HepG2 (cell line): ENCODE data around the gene B3GALNT2. TPM values are rescaled to one million over a fixed set of nuclear protein-coding genes. Genes with fewer than 3 reads are reported as not detected.
A peak's percentile ranks its signal among the peaks of the same experiment; 100 is the strongest.

ENCODE experiments used
- ATAC-seq: fragments of 200-7000 bp; cut with Tn5 transposase; 3 replicates; pipeline ENCODE4 v1.9.1; 2020; ENCODE audit warnings: mild to moderate bottlenecking, moderate library complexity
- BruUV-seq: library from RNA; stranded (reverse); fragments of 400-500 nt; replicated peaks from 2 replicates; lab custom pipeline; 2021; lab: Mats Ljungman, UMichigan
- CTCF ChIA-PET: fragments of 300-600 bp; formaldehyde crosslinking; extraction: SDS; loops from one replicate; lab custom pipeline; 2021; ENCODE audit warnings: low total read pairs, inconsistent platforms, low intra/inter-chr PET ratio; lab: Yijun Ruan, JAX
- POLR2A ChIA-PET: fragments of 350-600 bp; sonication (Branson Sonifier 250); formaldehyde crosslinking; loops from one replicate; lab custom pipeline; 2020; ENCODE audit warnings: antibody characterized with exemption, inconsistent platforms; lab: Yijun Ruan, JAX
- DNase-seq: peaks from one replicate; pipeline ENCODE4 v3.0.0-alpha.2; 2015; ENCODE audit warnings: low spot score
- FAIRE-seq: peaks from 3 replicates; lab custom pipeline; 2011; peaks lifted over from hg19 to GRCh38; lab: Jason Lieb, UNC
- H2AFZ ChIP-seq: one replicate; pipeline ENCODE4 v1.6.1; 2011; ENCODE audit warnings: low read length, inconsistent platforms
- H3K27ac ChIP-seq: fragments of 300-600 bp; 3 replicates; pipeline ENCODE4 v1.8.0; 2011; ENCODE audit warnings: mixed run types, mild to moderate bottlenecking, mixed read lengths, low read length, inconsistent platforms; ENCODE audit not compliant: insufficient read depth; ENCODE audit errors: extremely low read length
- H3K27me3 ChIP-seq, 2 experiments: fragments of 200-600 bp in 1 of 2; 2 replicates in 1 of 2; 3 replicates in 1 of 2; pipeline versions ENCODE4 v1.6.0 to v1.8.0; 2011; ENCODE audit warnings: low read length in 2 of 2, mild to moderate bottlenecking in 2 of 2, moderate library complexity in 2 of 2, inconsistent platforms in 1 of 2; ENCODE audit not compliant: insufficient read depth in 2 of 2, control insufficient read depth in 1 of 2
- H3K36me3 ChIP-seq, 2 experiments: fragments of 200-600 bp in 1 of 2; replicated peaks in 1 of 2; 2 replicates in 1 of 2; 3 replicates in 1 of 2; pipeline versions ENCODE4 v1.5.1 to v1.8.0; 2011; ENCODE audit warnings: low read length in 2 of 2, inconsistent platforms in 1 of 2; ENCODE audit not compliant: insufficient read depth in 2 of 2, control insufficient read depth in 1 of 2
- H3K4me1 ChIP-seq: 2 replicates; pipeline ENCODE4 v1.5.1; 2012; ENCODE audit warnings: low read length, inconsistent platforms; ENCODE audit not compliant: insufficient read depth
- H3K4me2 ChIP-seq: 2 replicates; pipeline ENCODE4 v1.6.0; 2011; ENCODE audit warnings: low read depth, low read length, inconsistent platforms
- H3K4me3 ChIP-seq, 3 experiments: fragments of 200-600 bp in 1 of 3; sonication (generic), shearing (Covaris generic) in 1 of 3; replicated peaks in 1 of 3; 2 replicates each; pipeline ENCODE4 v1.5.1; 2011 to 2016; ENCODE audit warnings: low read length in 3 of 3, inconsistent platforms in 2 of 3, low read depth in 2 of 3, mild to moderate bottlenecking in 2 of 3, control low read depth in 1 of 3, mixed read lengths in 1 of 3; ENCODE audit not compliant: insufficient read depth in 1 of 3
- H3K79me2 ChIP-seq: one replicate; pipeline ENCODE4 v1.6.1; 2011; ENCODE audit warnings: low read length, inconsistent platforms; ENCODE audit not compliant: insufficient read depth
- H3K9ac ChIP-seq: 2 replicates; pipeline ENCODE4 v1.6.0; 2011; ENCODE audit warnings: mild to moderate bottlenecking, low read depth, low read length, inconsistent platforms; ENCODE audit not compliant: insufficient read depth
- H3K9me3 ChIP-seq: 2 replicates; pipeline ENCODE4 v1.5.1; 2012; ENCODE audit warnings: mild to moderate bottlenecking, low read length
- H4K20me1 ChIP-seq: 2 replicates; pipeline ENCODE4 v1.6.0; 2011; ENCODE audit warnings: inconsistent platforms, mild to moderate bottlenecking, low read length, moderate library complexity; ENCODE audit not compliant: insufficient read depth
- CAMTA2 ChIP-seq: sonication (generic); formaldehyde crosslinking; IDR thresholded peaks from 2 replicates; pipeline ENCODE4 v1.4.0; 2020; ENCODE audit warnings: mild to moderate bottlenecking, missing genetic modification reagents, borderline replicate concordance
- FOXA3 ChIP-seq: IDR thresholded peaks from 2 replicates; pipeline ENCODE4 v1.6.1; 2016; ENCODE audit warnings: missing genetic modification reagents, missing compliant biosample characterization
- GATAD2A ChIP-seq: IDR thresholded peaks from 2 replicates; pipeline ENCODE4 v1.6.1; 2016
- MED1 ChIP-seq: sonication (generic); formaldehyde crosslinking; IDR thresholded peaks from 2 replicates; pipeline ENCODE4 v1.4.0; 2020; ENCODE audit warnings: missing genetic modification reagents
- RARA ChIP-seq: IDR thresholded peaks from 2 replicates; pipeline ENCODE4 v1.6.1; 2016; ENCODE audit warnings: missing genetic modification reagents, missing compliant biosample characterization
- SALL1 ChIP-seq: sonication (generic); formaldehyde crosslinking; IDR thresholded peaks from 2 replicates; pipeline ENCODE4 v1.8.0; 2022; ENCODE audit warnings: mild to moderate bottlenecking, missing genetic modification reagents
- SOX5 ChIP-seq: IDR thresholded peaks from 2 replicates; pipeline ENCODE4 v1.6.1; 2016; ENCODE audit warnings: borderline replicate concordance
- SP1 ChIP-seq, 2 experiments: fragments of 450-650 bp in 1 of 2; sonication (generic) in 1 of 2; formaldehyde crosslinking in 1 of 2; IDR thresholded peaks; 2 replicates each; pipeline versions ENCODE4 v1.4.0 to v1.6.1; 2016 to 2020; ENCODE audit warnings: missing genetic modification reagents in 1 of 2
- TEAD3 ChIP-seq: optimal IDR thresholded peaks from 2 replicates; pipeline ENCODE3; 2016; ENCODE audit warnings: borderline replicate concordance
- ZNF777 ChIP-seq: sonication (generic); formaldehyde crosslinking; IDR thresholded peaks from 2 replicates; pipeline ENCODE4 v1.4.0; 2020; ENCODE audit warnings: missing genetic modification reagents
- WGBS: methylation state at CpG from one replicate; pipeline ENCODE4 v1.1.6; 2017; ENCODE audit warnings: low lambda C conversion rate; 5-methylcytosine and 5-hydroxymethylcytosine counted together
- in situ Hi-C: cut with HindIII; loops from 2 replicates; pipeline ENCODE4 v1.10.0; 2017; ENCODE audit warnings: low pct_unique_long_range_greater_than_20kb; ENCODE audit not compliant: extremely low pct_ligation_motif_present
- intact Hi-C: fragments of 100-400 bp; cut with micrococcal nuclease; formaldehyde crosslinking; loops from one replicate; pipeline ENCODE4 v1.10.0; 2022; ENCODE audit not compliant: unreplicated experiment
- polyA plus RNA-seq, 8 experiments: library from polyadenylated mRNA; depleted of rRNA in 3 of 8; stranded (reverse) in 7 of 8; unstranded in 1 of 8; fragments of >200 nt; fragmentation: Illumina TruSeq in 4 of 8; extraction: Trizol in 4 of 8; gene quantifications; 2 replicates each; pipeline versions ENCODE4 v1.2.1 to v1.2.3, GENCODE V29; 2011 to 2016; ENCODE audit warnings: low read depth in 4 of 8, missing spikeins in 1 of 8, mixed read lengths in 1 of 8; ENCODE audit not compliant: insufficient read depth in 1 of 8
- total RNA-seq, 5 experiments: library from RNA; depleted of rRNA; stranded (reverse); fragments of >200 nt; fragmentation: Illumina TruSeq; extraction: Trizol; gene quantifications; 2 replicates each; pipeline ENCODE4 v1.2.3, GENCODE V29; 2016; ENCODE audit warnings: low read depth in 1 of 5
- TF ChIP-seq, protein P1 (sequence below): sonication (generic); formaldehyde crosslinking; IDR thresholded peaks from 2 replicates; pipeline ENCODE4 v1.4.0; 2020; ENCODE audit warnings: missing genetic modification reagents
- TF ChIP-seq, protein P2 (sequence below): IDR thresholded peaks from 2 replicates; pipeline ENCODE4 v1.6.1; 2012; ENCODE audit warnings: low read depth, low read length, improper control_type of control experiment
- TF ChIP-seq, protein P3 (sequence below): sonication (generic); formaldehyde crosslinking; IDR thresholded peaks from 2 replicates; pipeline ENCODE4 v1.4.0; 2020; ENCODE audit warnings: missing genetic modification reagents, borderline replicate concordance

Gene B3GALNT2
- total and polyA plus RNA-seq, 2 of the 13 experiments (the other 11 are each of a cell fraction or from before 2014, with no cell fraction given): 16.5 to 28.9 TPM

DNA sequence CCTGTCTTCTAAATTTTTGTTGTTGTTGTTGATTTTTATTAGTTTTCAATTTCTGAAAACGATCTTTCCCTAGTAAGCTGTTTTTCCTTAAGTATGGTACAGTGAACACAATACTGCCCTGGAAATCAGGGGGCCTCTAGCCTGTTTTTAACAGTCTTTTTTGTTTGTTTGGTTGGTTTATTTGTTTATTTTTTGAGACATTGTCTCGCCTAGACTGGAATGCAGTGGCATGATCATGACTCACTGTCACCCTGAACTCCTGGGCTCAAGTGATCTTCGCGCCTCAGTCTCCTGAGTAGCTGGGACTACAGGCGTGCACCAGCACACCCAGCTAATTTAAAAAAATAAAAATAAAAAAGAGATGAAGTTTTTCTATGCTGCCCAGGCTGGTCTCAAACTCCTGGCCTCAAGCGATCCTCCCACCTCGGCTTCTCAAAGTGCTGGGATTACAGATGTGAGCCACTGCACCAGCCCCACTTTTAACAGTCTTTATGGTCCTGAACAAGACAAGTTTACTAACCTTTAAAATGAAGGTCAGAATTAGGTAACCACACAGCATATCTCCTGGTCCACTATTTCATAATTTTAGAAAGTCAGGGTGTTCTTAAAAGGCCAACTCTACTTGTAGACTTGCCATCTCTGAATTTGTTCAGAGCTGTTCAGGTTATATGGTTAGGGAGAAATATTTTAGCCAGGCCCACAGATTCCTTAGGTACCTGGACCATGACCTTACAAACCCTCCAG is 101.6 kb downstream of the B3GALNT2 start:
- no peak for FAIRE-seq
- CTCF ChIA-PET: no interaction called here
- H3K9me3 ChIP-seq: no peaks in the 10 kb centered on the region
- 37% methylated on average over 7 of the region's 7 CpGs for WGBS
- no peaks in the 10 kb centered on the region for H4K20me1 ChIP-seq
- peaks cover 53% of the 10 kb centered on the region for H3K4me1 ChIP-seq
- POLR2A ChIA-PET: interaction anchor here (0.8 to 2.2 kb wide), 7 partner anchors 10 to 102 kb away, joined by 3 to 8 read pairs (median 4); partner anchors contain the start of genes ARID4B, B3GALNT2 and TBCE
- no peak overlapping the region for H3K4me3 ChIP-seq
- H2AFZ ChIP-seq: no peak overlapping the region
- BruUV-seq: no TSS peak
- H3K27ac ChIP-seq: peak overlapping the region; percentile 68
- intact Hi-C loops (no loop called here), in situ Hi-C loops (no loop called here)
- no peaks in the 10 kb centered on the region for H3K27me3 ChIP-seq
- ATAC-seq: peak; percentile 79
- peak; percentile 62 for DNase-seq
- peaks cover 57% of the 10 kb centered on the region for H3K79me2 ChIP-seq
- peak overlapping the region; percentile 32 for H3K4me2 ChIP-seq
- peaks cover 0 to 6% of the 10 kb centered on the region in 2 experiments; a peak in 1 of 5 replicates for H3K36me3 ChIP-seq
- peak overlapping the region; percentile 53 for H3K9ac ChIP-seq
- TF ChIP-seq RARA (CRISPR knock-in tag): peak; percentile 70; the same call in 1 of the 2 replicates
- TF ChIP-seq ZNF777 (CRISPR knock-in tag): no peak
- TF ChIP-seq, protein P1, sequence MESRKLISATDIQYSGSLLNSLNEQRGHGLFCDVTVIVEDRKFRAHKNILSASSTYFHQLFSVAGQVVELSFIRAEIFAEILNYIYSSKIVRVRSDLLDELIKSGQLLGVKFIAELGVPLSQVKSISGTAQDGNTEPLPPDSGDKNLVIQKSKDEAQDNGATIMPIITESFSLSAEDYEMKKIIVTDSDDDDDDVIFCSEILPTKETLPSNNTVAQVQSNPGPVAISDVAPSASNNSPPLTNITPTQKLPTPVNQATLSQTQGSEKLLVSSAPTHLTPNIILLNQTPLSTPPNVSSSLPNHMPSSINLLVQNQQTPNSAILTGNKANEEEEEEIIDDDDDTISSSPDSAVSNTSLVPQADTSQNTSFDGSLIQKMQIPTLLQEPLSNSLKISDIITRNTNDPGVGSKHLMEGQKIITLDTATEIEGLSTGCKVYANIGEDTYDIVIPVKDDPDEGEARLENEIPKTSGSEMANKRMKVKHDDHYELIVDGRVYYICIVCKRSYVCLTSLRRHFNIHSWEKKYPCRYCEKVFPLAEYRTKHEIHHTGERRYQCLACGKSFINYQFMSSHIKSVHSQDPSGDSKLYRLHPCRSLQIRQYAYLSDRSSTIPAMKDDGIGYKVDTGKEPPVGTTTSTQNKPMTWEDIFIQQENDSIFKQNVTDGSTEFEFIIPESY: peak; percentile 78
- peak; percentile 85 for TF ChIP-seq TEAD3 (CRISPR knock-in tag)
- TF ChIP-seq SP1 (IDR thresholded peaks at IDR 0.05): no peak
- TF ChIP-seq SP1 (CRISPR knock-in tag; IDR thresholded peaks at IDR 0.05): no peak
- peak; percentile 53 for TF ChIP-seq FOXA3
- TF ChIP-seq GATAD2A (CRISPR knock-in tag): peak; percentile 66
- TF ChIP-seq SOX5 (CRISPR knock-in tag): peak; percentile 90
- peak; percentile 65 for TF ChIP-seq MED1 (CRISPR knock-in tag)
- TF ChIP-seq, protein P2, sequence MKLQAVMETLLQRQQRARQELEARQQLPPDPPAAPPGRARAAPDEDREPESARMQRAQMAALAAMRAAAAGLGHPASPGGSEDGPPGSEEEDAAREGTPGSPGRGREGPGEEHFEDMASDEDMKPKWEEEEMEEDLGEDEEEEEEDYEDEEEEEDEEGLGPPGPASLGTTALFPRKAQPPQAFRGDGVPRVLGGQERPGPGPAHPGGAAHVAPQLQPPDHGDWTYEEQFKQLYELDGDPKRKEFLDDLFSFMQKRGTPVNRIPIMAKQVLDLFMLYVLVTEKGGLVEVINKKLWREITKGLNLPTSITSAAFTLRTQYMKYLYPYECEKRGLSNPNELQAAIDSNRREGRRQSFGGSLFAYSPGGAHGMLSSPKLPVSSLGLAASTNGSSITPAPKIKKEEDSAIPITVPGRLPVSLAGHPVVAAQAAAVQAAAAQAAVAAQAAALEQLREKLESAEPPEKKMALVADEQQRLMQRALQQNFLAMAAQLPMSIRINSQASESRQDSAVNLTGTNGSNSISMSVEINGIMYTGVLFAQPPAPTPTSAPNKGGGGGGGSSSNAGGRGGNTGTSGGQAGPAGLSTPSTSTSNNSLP: 0 out of 2 replicates have a peak, but pooled peaks have one; percentile 28
- 0 out of 2 replicates have a peak, but pooled peaks have one; percentile 13 for TF ChIP-seq SALL1 (CRISPR knock-in tag)
- TF ChIP-seq CAMTA2 (CRISPR knock-in tag): no peak
- TF ChIP-seq, protein P3, sequence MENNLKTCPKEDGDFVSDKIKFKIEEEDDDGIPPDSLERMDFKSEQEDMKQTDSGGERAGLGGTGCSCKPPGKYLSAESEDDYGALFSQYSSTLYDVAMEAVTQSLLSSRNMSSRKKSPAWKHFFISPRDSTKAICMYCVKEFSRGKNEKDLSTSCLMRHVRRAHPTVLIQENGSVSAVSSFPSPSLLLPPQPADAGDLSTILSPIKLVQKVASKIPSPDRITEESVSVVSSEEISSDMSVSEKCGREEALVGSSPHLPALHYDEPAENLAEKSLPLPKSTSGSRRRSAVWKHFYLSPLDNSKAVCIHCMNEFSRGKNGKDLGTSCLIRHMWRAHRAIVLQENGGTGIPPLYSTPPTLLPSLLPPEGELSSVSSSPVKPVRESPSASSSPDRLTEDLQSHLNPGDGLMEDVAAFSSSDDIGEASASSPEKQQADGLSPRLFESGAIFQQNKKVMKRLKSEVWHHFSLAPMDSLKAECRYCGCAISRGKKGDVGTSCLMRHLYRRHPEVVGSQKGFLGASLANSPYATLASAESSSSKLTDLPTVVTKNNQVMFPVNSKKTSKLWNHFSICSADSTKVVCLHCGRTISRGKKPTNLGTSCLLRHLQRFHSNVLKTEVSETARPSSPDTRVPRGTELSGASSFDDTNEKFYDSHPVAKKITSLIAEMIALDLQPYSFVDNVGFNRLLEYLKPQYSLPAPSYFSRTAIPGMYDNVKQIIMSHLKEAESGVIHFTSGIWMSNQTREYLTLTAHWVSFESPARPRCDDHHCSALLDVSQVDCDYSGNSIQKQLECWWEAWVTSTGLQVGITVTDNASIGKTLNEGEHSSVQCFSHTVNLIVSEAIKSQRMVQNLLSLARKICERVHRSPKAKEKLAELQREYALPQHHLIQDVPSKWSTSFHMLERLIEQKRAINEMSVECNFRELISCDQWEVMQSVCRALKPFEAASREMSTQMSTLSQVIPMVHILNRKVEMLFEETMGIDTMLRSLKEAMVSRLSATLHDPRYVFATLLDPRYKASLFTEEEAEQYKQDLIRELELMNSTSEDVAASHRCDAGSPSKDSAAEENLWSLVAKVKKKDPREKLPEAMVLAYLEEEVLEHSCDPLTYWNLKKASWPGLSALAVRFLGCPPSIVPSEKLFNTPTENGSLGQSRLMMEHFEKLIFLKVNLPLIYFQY (CRISPR knock-in tag): no peak
